GM12878 (cell line): ENCODE results near the gene KATNB1.

Source experiments
- FOXM1 ChIP-seq: IDR thresholded peaks from 2 replicates; pipeline ENCODE4 v1.6.1; 2012; ENCODE audit warnings: low read depth, mild to moderate bottlenecking, inconsistent platforms, low read length, moderate library complexity
- LARP7 ChIP-seq: fragments of 450-650 bp; IDR thresholded peaks from 2 replicates; pipeline ENCODE4 v1.6.1; 2017; ENCODE audit warnings: mild to moderate bottlenecking
- MXI1 ChIP-seq: fragments of 150-350 bp; IDR thresholded peaks from 2 replicates; pipeline ENCODE4 v1.6.1; 2011; ENCODE audit warnings: low read depth, mild to moderate bottlenecking, inconsistent platforms, low read length, improper control_type of control experiment
- NRF1 ChIP-seq: conservative IDR thresholded peaks from 2 replicates; pipeline ENCODE4 v1.6.1; 2011; ENCODE audit warnings: mild to moderate bottlenecking, low read depth, low read length, improper control_type of control experiment
- RELB ChIP-seq: fragments of 450-650 bp; IDR thresholded peaks from 2 replicates; pipeline ENCODE4 v1.6.1; 2017; ENCODE audit warnings: low read depth, mild to moderate bottlenecking, moderate library complexity
- SIX5 ChIP-seq: IDR thresholded peaks from 2 replicates; pipeline ENCODE4 v1.6.1; 2011; ENCODE audit warnings: mild to moderate bottlenecking, low read depth, low read length, moderate library complexity; ENCODE audit not compliant: severe bottlenecking
- TF ChIP-seq, protein P1 (sequence below): fragments of 450-650 bp; formaldehyde crosslinking; IDR thresholded peaks from 2 replicates; pipeline ENCODE4 v1.5.0; 2022; ENCODE audit warnings: mild to moderate bottlenecking, missing genetic modification characterization
- TF ChIP-seq, protein P2 (sequence below): IDR thresholded peaks from 2 replicates; pipeline ENCODE4 v1.6.1; 2011; ENCODE audit warnings: borderline replicate concordance, low read depth, mild to moderate bottlenecking, moderate library complexity, mixed read lengths, low read length; ENCODE audit not compliant: insufficient read depth; ENCODE audit errors: extremely low read length
- TF ChIP-seq, protein P3 (sequence below): IDR thresholded peaks from 2 replicates; pipeline ENCODE4 v1.6.1; 2012; ENCODE audit warnings: mild to moderate bottlenecking, low read depth, low read length

- no peak for TF ChIP-seq RELB
- TF ChIP-seq MXI1 = no peak
- TF ChIP-seq, protein P1, sequence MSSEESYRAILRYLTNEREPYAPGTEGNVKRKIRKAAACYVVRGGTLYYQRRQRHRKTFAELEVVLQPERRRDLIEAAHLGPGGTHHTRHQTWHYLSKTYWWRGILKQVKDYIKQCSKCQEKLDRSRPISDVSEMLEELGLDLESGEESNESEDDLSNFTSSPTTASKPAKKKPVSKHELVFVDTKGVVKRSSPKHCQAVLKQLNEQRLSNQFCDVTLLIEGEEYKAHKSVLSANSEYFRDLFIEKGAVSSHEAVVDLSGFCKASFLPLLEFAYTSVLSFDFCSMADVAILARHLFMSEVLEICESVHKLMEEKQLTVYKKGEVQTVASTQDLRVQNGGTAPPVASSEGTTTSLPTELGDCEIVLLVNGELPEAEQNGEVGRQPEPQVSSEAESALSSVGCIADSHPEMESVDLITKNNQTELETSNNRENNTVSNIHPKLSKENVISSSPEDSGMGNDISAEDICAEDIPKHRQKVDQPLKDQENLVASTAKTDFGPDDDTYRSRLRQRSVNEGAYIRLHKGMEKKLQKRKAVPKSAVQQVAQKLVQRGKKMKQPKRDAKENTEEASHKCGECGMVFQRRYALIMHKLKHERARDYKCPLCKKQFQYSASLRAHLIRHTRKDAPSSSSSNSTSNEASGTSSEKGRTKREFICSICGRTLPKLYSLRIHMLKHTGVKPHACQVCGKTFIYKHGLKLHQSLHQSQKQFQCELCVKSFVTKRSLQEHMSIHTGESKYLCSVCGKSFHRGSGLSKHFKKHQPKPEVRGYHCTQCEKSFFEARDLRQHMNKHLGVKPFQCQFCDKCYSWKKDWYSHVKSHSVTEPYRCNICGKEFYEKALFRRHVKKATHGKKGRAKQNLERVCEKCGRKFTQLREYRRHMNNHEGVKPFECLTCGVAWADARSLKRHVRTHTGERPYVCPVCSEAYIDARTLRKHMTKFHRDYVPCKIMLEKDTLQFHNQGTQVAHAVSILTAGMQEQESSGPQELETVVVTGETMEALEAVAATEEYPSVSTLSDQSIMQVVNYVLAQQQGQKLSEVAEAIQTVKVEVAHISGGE = no peak
- TF ChIP-seq, protein P2, sequence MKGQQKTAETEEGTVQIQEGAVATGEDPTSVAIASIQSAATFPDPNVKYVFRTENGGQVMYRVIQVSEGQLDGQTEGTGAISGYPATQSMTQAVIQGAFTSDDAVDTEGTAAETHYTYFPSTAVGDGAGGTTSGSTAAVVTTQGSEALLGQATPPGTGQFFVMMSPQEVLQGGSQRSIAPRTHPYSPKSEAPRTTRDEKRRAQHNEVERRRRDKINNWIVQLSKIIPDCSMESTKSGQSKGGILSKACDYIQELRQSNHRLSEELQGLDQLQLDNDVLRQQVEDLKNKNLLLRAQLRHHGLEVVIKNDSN = no peak
- TF ChIP-seq SIX5 = no peak
- TF ChIP-seq LARP7 = no peak
- no peak for TF ChIP-seq FOXM1
- TF ChIP-seq, protein P3, sequence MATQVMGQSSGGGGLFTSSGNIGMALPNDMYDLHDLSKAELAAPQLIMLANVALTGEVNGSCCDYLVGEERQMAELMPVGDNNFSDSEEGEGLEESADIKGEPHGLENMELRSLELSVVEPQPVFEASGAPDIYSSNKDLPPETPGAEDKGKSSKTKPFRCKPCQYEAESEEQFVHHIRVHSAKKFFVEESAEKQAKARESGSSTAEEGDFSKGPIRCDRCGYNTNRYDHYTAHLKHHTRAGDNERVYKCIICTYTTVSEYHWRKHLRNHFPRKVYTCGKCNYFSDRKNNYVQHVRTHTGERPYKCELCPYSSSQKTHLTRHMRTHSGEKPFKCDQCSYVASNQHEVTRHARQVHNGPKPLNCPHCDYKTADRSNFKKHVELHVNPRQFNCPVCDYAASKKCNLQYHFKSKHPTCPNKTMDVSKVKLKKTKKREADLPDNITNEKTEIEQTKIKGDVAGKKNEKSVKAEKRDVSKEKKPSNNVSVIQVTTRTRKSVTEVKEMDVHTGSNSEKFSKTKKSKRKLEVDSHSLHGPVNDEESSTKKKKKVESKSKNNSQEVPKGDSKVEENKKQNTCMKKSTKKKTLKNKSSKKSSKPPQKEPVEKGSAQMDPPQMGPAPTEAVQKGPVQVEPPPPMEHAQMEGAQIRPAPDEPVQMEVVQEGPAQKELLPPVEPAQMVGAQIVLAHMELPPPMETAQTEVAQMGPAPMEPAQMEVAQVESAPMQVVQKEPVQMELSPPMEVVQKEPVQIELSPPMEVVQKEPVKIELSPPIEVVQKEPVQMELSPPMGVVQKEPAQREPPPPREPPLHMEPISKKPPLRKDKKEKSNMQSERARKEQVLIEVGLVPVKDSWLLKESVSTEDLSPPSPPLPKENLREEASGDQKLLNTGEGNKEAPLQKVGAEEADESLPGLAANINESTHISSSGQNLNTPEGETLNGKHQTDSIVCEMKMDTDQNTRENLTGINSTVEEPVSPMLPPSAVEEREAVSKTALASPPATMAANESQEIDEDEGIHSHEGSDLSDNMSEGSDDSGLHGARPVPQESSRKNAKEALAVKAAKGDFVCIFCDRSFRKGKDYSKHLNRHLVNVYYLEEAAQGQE = no peak
- no peak for TF ChIP-seq NRF1
These were observed 31.3 kb downstream of the KATNB1 start for GRCh38 chr16:57766714-57767348.
